Thyroid gland (tissue), 4 donors: ENCODE results near the gene NLRP3. TPM values are rescaled to one million over a fixed set of nuclear protein-coding genes. Genes with fewer than 3 reads are reported as not detected.
"Not testable (repeated sequence)": the region's sequence is repeated elsewhere in the genome, so short reads cannot be mapped to it uniquely, and the experiment has no call there.

Experiments
- DNase-seq, 2 donors: peaks; one replicate each; pipeline ENCODE4 v3.0.0-alpha.2; 2019
- H3K27ac ChIP-seq, 3 donors: fragments of 200-600 bp; sonication (generic); 1 replicate in 2 of 3; 2 replicates in 1 of 3; pipeline ENCODE4 v1.5.1; 2016 to 2019; ENCODE audit warnings: mild to moderate bottlenecking in 1 of 3, moderate library complexity in 1 of 3
- H3K27me3 ChIP-seq: fragments of 200-600 bp; sonication (generic); one replicate; pipeline ENCODE4 v1.5.1; 2019
- H3K36me3 ChIP-seq, 2 donors: fragments of 200-600 bp; sonication (generic); one replicate each; pipeline ENCODE4 v1.5.1; 2016 to 2019
- H3K4me1 ChIP-seq, 2 donors: fragments of 200-600 bp; sonication (generic); one replicate each; pipeline ENCODE4 v1.5.1; 2017 to 2019
- H3K4me3 ChIP-seq, 3 donors: fragments of 200-600 bp; sonication (generic); replicated peaks in 1 of 3; 1 replicate in 2 of 3; 2 replicates in 1 of 3; pipeline ENCODE4 v1.5.1; 2016; ENCODE audit warnings: mild to moderate bottlenecking in 1 of 3
- H3K9me3 ChIP-seq: fragments of 200-600 bp; sonication (generic); one replicate; pipeline ENCODE4 v1.5.1; 2017
- CTCF ChIP-seq, 6 experiments: fragments of 200-600 bp in 3 of 6; fragments of 450-650 bp in 3 of 6; sonication (generic) in 3 of 6; IDR thresholded peaks; one replicate each; pipeline ENCODE4 v1.5.1; 2016 to 2019; ENCODE audit warnings: antibody characterized with exemption in 6 of 6, mild to moderate bottlenecking in 2 of 6, inconsistent platforms in 1 of 6, moderate library complexity in 1 of 6
- POLR2A ChIP-seq, 2 donors: fragments of 450-650 bp; IDR thresholded peaks; one replicate each; pipeline ENCODE4 v1.6.1; 2017; ENCODE audit warnings: antibody characterized with exemption in 2 of 2, mild to moderate bottlenecking in 2 of 2, moderate library complexity in 1 of 2
- WGBS, 2 donors: methylation state at CpG; one replicate each; pipeline ENCODE4 v1.1.5; 2017; 5-methylcytosine and 5-hydroxymethylcytosine counted together
- intact Hi-C: fragments of 100-400 bp; cut with DNase I; formaldehyde crosslinking; loops from one replicate; pipeline ENCODE4 v1.15.1; 2023
- total RNA-seq, 4 donors: library from RNA; depleted of rRNA; stranded (reverse); fragments of >200 nt; gene quantifications; one replicate each; pipeline ENCODE4 v1.2.3, GENCODE V29; 2016

Gene NLRP3
- total RNA-seq, 4 donors from 2014 or later = 0.54 to 2.3 (median 0.75) TPM

DNA sequence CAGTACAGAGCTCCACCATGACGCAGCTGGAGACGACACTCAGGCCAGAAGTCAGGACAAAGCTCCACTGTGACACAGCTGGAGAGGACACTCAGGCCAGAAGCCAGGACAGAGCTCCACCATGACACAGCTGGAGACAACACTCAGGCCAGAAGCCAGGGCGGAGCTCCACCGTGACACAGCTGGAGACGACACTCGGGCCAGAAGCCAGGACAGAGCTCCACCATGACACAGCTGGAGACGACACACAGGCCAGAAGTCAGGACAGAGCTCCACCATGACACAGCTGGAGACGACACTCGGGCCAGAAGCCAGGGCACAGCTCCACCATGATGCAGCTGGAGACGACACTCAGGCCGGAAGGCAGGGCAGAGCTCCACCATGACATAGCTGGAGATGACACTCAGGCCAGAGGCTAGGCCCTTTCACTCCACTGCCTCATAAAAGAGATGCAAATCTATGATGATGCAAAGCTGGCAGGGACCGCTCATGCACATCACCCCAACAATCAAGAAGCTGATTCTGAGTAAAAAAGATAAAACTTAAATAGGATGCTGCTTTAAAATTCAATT, 55.6 kb downstream of the NLRP3 start:
- H3K27me3 ChIP-seq = no peaks in the 10 kb centered on the region
- H3K4me3 ChIP-seq = no peak overlapping the region
- WGBS, 2 donors = 78 to 83% methylated on average over 4 to 11 of the region's 12 CpGs
- H3K27ac ChIP-seq = no peak overlapping the region
- no peaks in the 10 kb centered on the region for H3K9me3 ChIP-seq
- no peak for TF ChIP-seq POLR2A (IDR thresholded peaks at IDR 0.05)
- no peak for TF ChIP-seq CTCF (IDR thresholded peaks at IDR 0.05)
- no peaks in the 10 kb centered on the region for H3K36me3 ChIP-seq
- intact Hi-C loops = no loop called here
- DNase-seq = no peak
- no peaks in the 10 kb centered on the region for H3K4me1 ChIP-seq

- no peak for DNase-seq
- TF ChIP-seq POLR2A (IDR thresholded peaks at IDR 0.05) (no peak), CTCF (IDR thresholded peaks at IDR 0.05) (no peak)
- no peak overlapping the region for H3K27ac ChIP-seq
- H3K4me3 ChIP-seq = no peak overlapping the region
- intact Hi-C loops = no loop called here
- no peaks in the 10 kb centered on the region for H3K27me3 ChIP-seq
- no peaks in the 10 kb centered on the region for H3K9me3 ChIP-seq
- 90 to 94% methylated on average over 1 of the region's 1 CpG for WGBS, 2 donors
- no peaks in the 10 kb centered on the region for H3K4me1 ChIP-seq
- H3K36me3 ChIP-seq = no peaks in the 10 kb centered on the region
Measured at GRCh38 chr1:247472035-247472434, 56.1 kb downstream of the NLRP3 start.

DNA sequence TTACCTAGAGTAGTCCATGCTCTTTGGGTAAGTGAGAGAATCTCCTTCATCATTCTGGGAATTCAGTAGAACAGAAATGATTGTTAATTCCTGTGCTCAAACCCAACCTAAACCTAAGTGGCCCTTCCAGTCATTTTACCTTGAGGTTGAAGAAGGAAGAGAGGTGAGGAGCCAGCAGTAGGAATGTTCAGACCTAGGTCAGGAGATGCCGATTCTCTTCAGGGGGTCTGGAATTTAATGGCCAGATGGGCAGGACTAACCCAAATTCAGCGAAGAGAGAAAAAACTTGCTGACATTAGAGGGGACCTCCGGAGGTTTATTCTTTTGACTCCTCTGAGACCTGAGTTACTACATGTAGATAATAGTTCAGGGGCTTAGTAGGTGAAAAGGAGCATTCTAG, 58.4 kb downstream of the NLRP3 start:
- Histone ChIP-seq H3K27me3 (no peaks in the 10 kb centered on the region), H3K36me3 (no peaks in the 10 kb centered on the region), H3K4me3 (no peak overlapping the region), H3K27ac (no peak overlapping the region), H3K4me1 (no peaks in the 10 kb centered on the region), H3K9me3 (no peaks in the 10 kb centered on the region)
- WGBS, 2 donors = 78 to 80% methylated on average over 3 of the region's 3 CpGs
- intact Hi-C loops = no loop called here
- DNase-seq = no peak
- TF ChIP-seq CTCF (IDR thresholded peaks at IDR 0.05) = no peak
- TF ChIP-seq POLR2A (IDR thresholded peaks at IDR 0.05) = no peak

DNA sequence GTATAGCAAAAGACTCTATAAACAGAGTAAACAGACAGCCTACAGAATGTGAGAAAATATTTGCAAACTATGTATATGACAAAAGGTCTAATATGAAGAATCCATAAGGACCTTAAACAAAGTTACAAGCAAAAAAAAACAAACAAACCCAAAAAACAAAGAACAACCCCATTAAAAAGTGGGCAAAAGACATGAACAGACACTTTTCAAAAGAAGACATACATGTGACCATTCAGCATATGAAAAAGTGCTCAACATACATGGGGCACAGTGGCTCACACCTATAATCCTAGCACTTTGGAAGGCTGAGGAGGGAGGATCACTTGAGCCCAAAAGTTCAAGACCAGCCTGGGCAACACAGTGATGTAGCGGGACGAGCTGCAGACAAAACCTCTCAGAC, 59.8 kb downstream of the NLRP3 start:
- DNase-seq = no peak
- Histone ChIP-seq H3K27me3 (no peaks in the 10 kb centered on the region), H3K36me3 (no peaks in the 10 kb centered on the region), H3K4me1 (no peaks in the 10 kb centered on the region), H3K9me3 (no peaks in the 10 kb centered on the region), H3K4me3 (no peak overlapping the region), H3K27ac (no peak overlapping the region)
- intact Hi-C loops = no loop called here
- TF ChIP-seq CTCF (IDR thresholded peaks at IDR 0.05) (no peak), POLR2A (IDR thresholded peaks at IDR 0.05) (no peak)
- 90 to 91% methylated on average over 2 of the region's 2 CpGs for WGBS, 2 donors

DNA sequence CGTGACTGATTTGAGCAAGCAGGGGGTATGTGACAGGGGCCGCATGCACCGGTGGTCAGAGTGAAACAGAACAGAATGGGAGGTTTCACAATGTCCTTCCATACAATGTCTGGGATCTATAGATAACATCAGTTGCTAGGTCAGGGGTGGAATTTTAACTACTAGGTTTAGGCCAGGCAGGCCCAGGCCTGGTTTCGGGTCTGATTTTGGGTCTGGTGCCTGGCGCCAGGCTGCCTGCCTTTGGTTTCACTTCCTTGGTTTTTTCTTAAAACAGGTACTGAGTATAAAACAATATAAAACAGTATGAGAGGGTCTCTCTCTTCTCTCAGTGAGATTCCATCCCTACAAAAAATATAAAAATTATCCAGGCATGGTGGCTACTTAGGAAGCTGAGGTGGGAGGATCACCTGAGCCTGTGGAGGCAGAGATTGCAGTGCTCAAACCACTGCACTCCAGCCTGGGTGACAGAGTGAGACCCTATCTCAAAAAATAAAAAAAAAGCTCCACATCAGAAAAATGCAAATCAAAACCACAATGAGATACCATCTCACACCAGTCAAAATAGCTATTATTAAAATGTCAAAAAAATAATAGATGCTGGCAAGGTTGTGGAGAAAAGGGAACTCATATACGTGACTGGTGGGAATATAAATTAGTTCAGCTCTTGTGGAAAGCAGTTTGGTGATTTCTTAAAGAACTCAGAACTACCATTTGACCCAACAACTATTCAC, 60.5 kb downstream of the NLRP3 start:
- H3K9me3 ChIP-seq, intact Hi-C loops, H3K4me1 ChIP-seq, DNase-seq, H3K27ac ChIP-seq, H3K27me3 ChIP-seq, H3K36me3 ChIP-seq, H3K4me3 ChIP-seq: not testable (repeated sequence)
- WGBS, 2 donors = 88 to 93% methylated on average over 6 of the region's 6 CpGs
